HepG2 (cell line): Measurements from ENCODE around the gene NYNRIN. TPM values are rescaled to one million over a fixed set of nuclear protein-coding genes. Genes with fewer than 3 reads are reported as not detected.

ENCODE experiments used
- ATAC-seq: fragments of 200-7000 bp; cut with Tn5 transposase; 3 replicates; pipeline ENCODE4 v1.9.1; 2020; ENCODE audit warnings: mild to moderate bottlenecking, moderate library complexity
- BruUV-seq: library from RNA; stranded (reverse); fragments of 400-500 nt; replicated peaks from 2 replicates; lab custom pipeline; 2021; lab: Mats Ljungman, UMichigan
- CTCF ChIA-PET: fragments of 300-600 bp; formaldehyde crosslinking; extraction: SDS; loops from one replicate; lab custom pipeline; 2021; ENCODE audit warnings: low total read pairs, inconsistent platforms, low intra/inter-chr PET ratio; lab: Yijun Ruan, JAX
- POLR2A ChIA-PET: fragments of 350-600 bp; sonication (Branson Sonifier 250); formaldehyde crosslinking; loops from one replicate; lab custom pipeline; 2020; ENCODE audit warnings: antibody characterized with exemption, inconsistent platforms; lab: Yijun Ruan, JAX
- DNase-seq: peaks from one replicate; pipeline ENCODE4 v3.0.0-alpha.2; 2015; ENCODE audit warnings: low spot score
- FAIRE-seq: peaks from 3 replicates; lab custom pipeline; 2011; peaks lifted over from hg19 to GRCh38; lab: Jason Lieb, UNC
- H2AFZ ChIP-seq: one replicate; pipeline ENCODE4 v1.6.1; 2011; ENCODE audit warnings: low read length, inconsistent platforms
- H3K27ac ChIP-seq: fragments of 300-600 bp; 3 replicates; pipeline ENCODE4 v1.8.0; 2011; ENCODE audit warnings: mixed run types, mild to moderate bottlenecking, mixed read lengths, low read length, inconsistent platforms; ENCODE audit not compliant: insufficient read depth; ENCODE audit errors: extremely low read length
- H3K27me3 ChIP-seq, 2 experiments: fragments of 200-600 bp in 1 of 2; 2 replicates in 1 of 2; 3 replicates in 1 of 2; pipeline versions ENCODE4 v1.6.0 to v1.8.0; 2011; ENCODE audit warnings: low read length in 2 of 2, mild to moderate bottlenecking in 2 of 2, moderate library complexity in 2 of 2, inconsistent platforms in 1 of 2; ENCODE audit not compliant: insufficient read depth in 2 of 2, control insufficient read depth in 1 of 2
- H3K36me3 ChIP-seq, 2 experiments: fragments of 200-600 bp in 1 of 2; replicated peaks in 1 of 2; 2 replicates in 1 of 2; 3 replicates in 1 of 2; pipeline versions ENCODE4 v1.5.1 to v1.8.0; 2011; ENCODE audit warnings: low read length in 2 of 2, inconsistent platforms in 1 of 2; ENCODE audit not compliant: insufficient read depth in 2 of 2, control insufficient read depth in 1 of 2
- H3K4me1 ChIP-seq: 2 replicates; pipeline ENCODE4 v1.5.1; 2012; ENCODE audit warnings: low read length, inconsistent platforms; ENCODE audit not compliant: insufficient read depth
- H3K4me2 ChIP-seq: 2 replicates; pipeline ENCODE4 v1.6.0; 2011; ENCODE audit warnings: low read depth, low read length, inconsistent platforms
- H3K4me3 ChIP-seq, 3 experiments: fragments of 200-600 bp in 1 of 3; sonication (generic), shearing (Covaris generic) in 1 of 3; replicated peaks in 1 of 3; 2 replicates each; pipeline ENCODE4 v1.5.1; 2011 to 2016; ENCODE audit warnings: low read length in 3 of 3, inconsistent platforms in 2 of 3, low read depth in 2 of 3, mild to moderate bottlenecking in 2 of 3, control low read depth in 1 of 3, mixed read lengths in 1 of 3; ENCODE audit not compliant: insufficient read depth in 1 of 3
- H3K79me2 ChIP-seq: one replicate; pipeline ENCODE4 v1.6.1; 2011; ENCODE audit warnings: low read length, inconsistent platforms; ENCODE audit not compliant: insufficient read depth
- H3K9ac ChIP-seq: 2 replicates; pipeline ENCODE4 v1.6.0; 2011; ENCODE audit warnings: mild to moderate bottlenecking, low read depth, low read length, inconsistent platforms; ENCODE audit not compliant: insufficient read depth
- H3K9me3 ChIP-seq: 2 replicates; pipeline ENCODE4 v1.5.1; 2012; ENCODE audit warnings: mild to moderate bottlenecking, low read length
- H4K20me1 ChIP-seq: 2 replicates; pipeline ENCODE4 v1.6.0; 2011; ENCODE audit warnings: inconsistent platforms, mild to moderate bottlenecking, low read length, moderate library complexity; ENCODE audit not compliant: insufficient read depth
- ATF3 ChIP-seq: sonication (generic); formaldehyde crosslinking; IDR thresholded peaks from 2 replicates; pipeline ENCODE4 v1.4.0; 2020; ENCODE audit warnings: missing genetic modification reagents
- FOXA3 ChIP-seq: IDR thresholded peaks from 2 replicates; pipeline ENCODE4 v1.6.1; 2016; ENCODE audit warnings: missing genetic modification reagents, missing compliant biosample characterization
- HIC2 ChIP-seq: sonication (generic); formaldehyde crosslinking; IDR thresholded peaks from 2 replicates; pipeline ENCODE4 v1.9.0; 2022; ENCODE audit warnings: low read depth, missing genetic modification reagents
- HNRNPL ChIP-seq: fragments of 200-400 bp; formaldehyde crosslinking; IDR thresholded peaks from 2 replicates; pipeline ENCODE4 v1.6.1; 2017; ENCODE audit warnings: mild to moderate bottlenecking, low read depth, low read length
- JARID2 ChIP-seq: sonication (generic); formaldehyde crosslinking; IDR thresholded peaks from 2 replicates; pipeline ENCODE4 v1.8.1; 2023; ENCODE audit warnings: missing genetic modification reagents, inconsistent platforms; ENCODE audit not compliant: insufficient replicate concordance
- MAFF ChIP-seq: IDR thresholded peaks from 2 replicates; pipeline ENCODE4 v1.6.1; 2011; ENCODE audit warnings: low read depth, low read length, improper control_type of control experiment
- MAFK ChIP-seq, 2 experiments: IDR thresholded peaks in 1 of 2; conservative IDR thresholded peaks in 1 of 2; 2 replicates each; pipeline ENCODE4 v1.6.1; 2011; ENCODE audit warnings: improper control_type of control experiment in 2 of 2, low read length in 2 of 2
- ZNF382 ChIP-seq: sonication (generic); formaldehyde crosslinking; IDR thresholded peaks from 2 replicates; pipeline ENCODE4 v1.5.0; 2020; ENCODE audit warnings: missing genetic modification reagents, mild to moderate bottlenecking, borderline replicate concordance
- ZNF776 ChIP-seq: sonication (generic); formaldehyde crosslinking; IDR thresholded peaks from 2 replicates; pipeline ENCODE4 v1.4.0; 2020; ENCODE audit warnings: mild to moderate bottlenecking, missing genetic modification reagents
- WGBS: methylation state at CpG from one replicate; pipeline ENCODE4 v1.1.6; 2017; ENCODE audit warnings: low lambda C conversion rate; 5-methylcytosine and 5-hydroxymethylcytosine counted together
- in situ Hi-C: cut with HindIII; loops from 2 replicates; pipeline ENCODE4 v1.10.0; 2017; ENCODE audit warnings: low pct_unique_long_range_greater_than_20kb; ENCODE audit not compliant: extremely low pct_ligation_motif_present
- intact Hi-C: fragments of 100-400 bp; cut with micrococcal nuclease; formaldehyde crosslinking; loops from one replicate; pipeline ENCODE4 v1.10.0; 2022; ENCODE audit not compliant: unreplicated experiment
- polyA plus RNA-seq, 8 experiments: library from polyadenylated mRNA; depleted of rRNA in 3 of 8; stranded (reverse) in 7 of 8; unstranded in 1 of 8; fragments of >200 nt; fragmentation: Illumina TruSeq in 4 of 8; extraction: Trizol in 4 of 8; gene quantifications; 2 replicates each; pipeline versions ENCODE4 v1.2.1 to v1.2.3, GENCODE V29; 2011 to 2016; ENCODE audit warnings: low read depth in 4 of 8, missing spikeins in 1 of 8, mixed read lengths in 1 of 8; ENCODE audit not compliant: insufficient read depth in 1 of 8
- total RNA-seq, 5 experiments: library from RNA; depleted of rRNA; stranded (reverse); fragments of >200 nt; fragmentation: Illumina TruSeq; extraction: Trizol; gene quantifications; 2 replicates each; pipeline ENCODE4 v1.2.3, GENCODE V29; 2016; ENCODE audit warnings: low read depth in 1 of 5

The NYNRIN gene
- total and polyA plus RNA-seq, 2 of the 13 experiments (the other 11 are each of a cell fraction or from before 2014, with no cell fraction given) = 0.63 to 1.1 TPM

GRCh38 chr14:24395609-24396582, 2.9 kb upstream of the NYNRIN start:
- H3K4me3 ChIP-seq = no peak overlapping the region
- H3K27me3 ChIP-seq = peaks cover 16 to 65% of the 10 kb centered on the region in 2 experiments; a peak in 4 of 5 replicates
- POLR2A ChIA-PET = no interaction called here
- intact Hi-C loops = no loop called here
- TF ChIP-seq MAFK (conservative IDR thresholded peaks at IDR 0.05 in 1 of 2, IDR thresholded peaks at IDR 0.05 in 1 of 2; ENCODE audit: low read length in 2 of 2) (peak; percentile 84 to 88), MAFF (peak; percentile 70; the same call in 1 of the 2 replicates), HNRNPL (0 out of 2 replicates have a peak, but pooled peaks have one; percentile 31), ATF3 (no peak), ZNF382 (no peak), ZNF776 (CRISPR knock-in tag) (no peak), JARID2 (CRISPR knock-in tag) (no peak), HIC2 (CRISPR knock-in tag) (0 out of 2 replicates have a peak, but pooled peaks have one; percentile 39), FOXA3 (CRISPR knock-in tag) (no peak)
- H2AFZ ChIP-seq = no peak overlapping the region
- peaks cover 48% of the 10 kb centered on the region for H3K4me1 ChIP-seq
- CTCF ChIA-PET = no interaction called here
- H3K4me2 ChIP-seq = no peak overlapping the region
- ATAC-seq = peak; percentile 7; the same call in 2 of the 3 replicates
- no peak for DNase-seq
- H3K36me3 ChIP-seq = no peaks in the 10 kb centered on the region
- in situ Hi-C loops = no loop called here
- no peaks in the 10 kb centered on the region for H3K79me2 ChIP-seq
- no peak for FAIRE-seq
- no peaks in the 10 kb centered on the region for H3K9me3 ChIP-seq
- no peaks in the 10 kb centered on the region for H4K20me1 ChIP-seq
- no TSS peak for BruUV-seq
- WGBS = 33% methylated on average over 8 of the region's 8 CpGs
- H3K9ac ChIP-seq = no peak overlapping the region
- H3K27ac ChIP-seq = no peak overlapping the region
